Fibroblast of skin of right quadriceps (primary cell): ENCODE measurements around the gene C1orf198.

Source experiments
- DNase-seq: peaks from one replicate; pipeline ENCODE4 v3.0.0-alpha.2; 2013

Gene C1orf198

DNA sequence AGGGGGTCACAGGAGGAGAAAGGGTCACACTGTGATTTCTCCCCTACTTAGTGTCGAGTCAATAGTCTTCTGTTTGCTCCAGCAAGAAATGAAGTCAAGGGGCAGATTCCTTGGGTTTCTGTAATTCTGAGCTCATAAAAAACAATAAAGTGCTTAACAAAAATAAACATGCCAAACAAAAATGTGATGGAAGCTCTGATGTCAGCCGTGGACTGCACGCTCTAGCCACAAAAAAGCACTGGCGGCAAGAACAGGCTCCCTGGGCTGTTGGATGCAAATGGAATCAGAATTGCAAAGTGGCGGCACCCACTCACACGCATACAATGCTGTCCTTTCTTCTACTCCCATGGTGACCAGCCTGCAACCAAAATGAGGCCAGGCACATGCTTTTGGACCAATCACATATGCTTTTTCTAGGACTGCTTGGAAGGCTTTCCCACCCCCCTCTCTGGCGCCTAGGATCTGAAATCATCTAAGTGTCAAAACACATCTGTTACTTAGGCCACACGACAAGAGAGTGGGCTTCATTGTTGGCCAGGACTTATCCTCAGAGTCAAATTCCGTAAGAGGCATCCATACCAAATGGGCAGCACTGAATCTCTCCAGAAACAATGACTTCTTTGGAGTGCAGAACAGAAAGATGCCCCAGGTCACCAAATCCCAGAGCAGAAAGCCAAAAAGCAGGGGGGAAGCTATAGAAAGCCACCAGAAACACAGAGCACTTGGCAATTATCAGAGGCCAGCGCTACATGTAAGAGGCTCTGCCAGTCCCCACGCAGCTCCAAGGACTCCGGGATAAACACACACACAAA, 9.2 kb downstream of the C1orf198 start:
- DNase-seq, result peak; percentile 72

DNA sequence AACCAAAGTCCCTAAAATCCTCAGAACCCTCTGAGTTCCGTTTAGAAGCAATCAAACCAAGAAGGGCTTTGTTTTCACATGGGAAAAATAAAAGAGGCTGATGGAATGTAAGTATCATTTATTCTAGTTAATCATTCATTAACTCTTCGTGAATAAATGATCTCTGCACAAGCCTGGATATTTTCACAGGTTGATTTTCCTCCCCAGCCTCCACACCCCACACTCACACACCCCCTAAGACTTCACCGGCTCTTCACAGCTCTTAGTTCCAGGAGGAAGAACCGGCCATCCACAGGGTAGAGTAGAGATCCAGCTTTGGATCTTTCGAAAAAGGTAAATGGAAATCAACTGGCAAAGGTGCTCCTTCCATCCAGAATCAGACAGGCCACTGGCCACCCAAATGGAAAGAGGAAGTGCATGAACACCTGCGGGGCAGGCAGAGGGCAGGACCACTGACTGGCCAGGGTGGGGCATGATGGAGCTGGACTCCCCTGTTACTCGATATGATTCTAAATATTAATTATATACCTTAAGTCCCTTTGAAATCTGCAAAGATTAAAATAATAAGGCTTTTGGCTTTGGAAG, 10.0 kb downstream of the C1orf198 start:
- DNase-seq, result no peak

- peak; percentile 58 for DNase-seq
Measured at GRCh38 chr1:230857822-230858221, 10.5 kb downstream of the C1orf198 start.

DNA sequence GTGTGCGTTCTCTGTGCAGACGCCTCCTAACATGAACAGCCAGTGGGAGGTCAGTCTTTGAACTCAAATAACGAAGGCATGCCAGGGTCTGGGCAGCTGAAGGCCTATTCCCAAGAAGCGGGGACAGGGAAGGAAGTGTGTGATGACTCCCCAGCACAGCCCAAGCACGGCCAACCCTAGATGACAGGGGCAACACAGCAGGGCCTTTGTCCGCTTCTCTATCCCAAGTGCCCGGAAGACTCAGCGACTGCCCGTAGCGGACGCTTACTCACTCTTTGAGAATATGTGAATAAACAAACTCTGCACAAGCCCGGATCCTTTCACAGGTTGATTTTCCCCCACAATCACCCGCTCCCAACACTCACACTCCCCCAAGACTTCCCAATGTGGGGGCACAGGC, 11.2 kb downstream of the C1orf198 start:
- no peak for DNase-seq

GRCh38 chr1:230855886-230856285, 12.4 kb downstream of the C1orf198 start:
- no peak for DNase-seq

DNA sequence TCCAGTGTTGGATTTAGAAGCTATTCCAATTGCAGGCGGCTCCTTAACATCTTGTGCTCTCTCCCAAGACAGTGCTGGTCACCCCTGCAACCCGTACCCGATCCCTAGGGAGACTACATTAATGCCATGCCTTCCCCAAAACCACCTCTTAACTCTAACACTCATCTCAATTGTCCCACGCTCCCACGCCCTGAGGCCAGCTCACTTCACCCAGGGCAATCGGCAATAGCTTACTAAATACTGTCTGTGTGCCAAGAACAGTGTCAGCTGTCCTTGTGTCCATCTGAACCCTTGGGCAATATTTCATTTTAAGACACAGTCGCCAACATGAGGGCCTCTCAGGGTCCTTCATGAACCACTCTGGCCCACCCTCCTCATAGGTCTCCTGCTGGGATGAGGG, 13.9 kb downstream of the C1orf198 start:
- DNase-seq, result no peak

DNA sequence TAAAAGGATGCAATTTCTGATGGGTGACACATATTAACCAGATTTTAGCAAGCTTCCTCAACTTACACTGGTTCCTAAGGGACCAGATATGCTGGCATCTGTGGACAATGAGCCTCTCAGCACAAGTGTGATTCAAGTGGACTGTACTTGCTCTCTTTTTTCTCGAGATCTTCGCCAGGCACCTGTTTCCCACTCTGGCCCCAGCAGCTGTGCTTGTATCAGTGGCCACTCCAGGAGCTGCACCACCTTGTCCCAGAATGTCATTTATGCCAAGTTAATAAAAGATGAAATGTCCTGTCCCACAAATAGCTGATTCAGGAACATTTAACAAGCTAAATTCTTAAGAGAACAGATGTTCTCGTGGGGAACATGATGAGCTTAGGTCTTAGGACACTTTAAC, 14.6 kb downstream of the C1orf198 start:
- DNase-seq, result no peak

DNA sequence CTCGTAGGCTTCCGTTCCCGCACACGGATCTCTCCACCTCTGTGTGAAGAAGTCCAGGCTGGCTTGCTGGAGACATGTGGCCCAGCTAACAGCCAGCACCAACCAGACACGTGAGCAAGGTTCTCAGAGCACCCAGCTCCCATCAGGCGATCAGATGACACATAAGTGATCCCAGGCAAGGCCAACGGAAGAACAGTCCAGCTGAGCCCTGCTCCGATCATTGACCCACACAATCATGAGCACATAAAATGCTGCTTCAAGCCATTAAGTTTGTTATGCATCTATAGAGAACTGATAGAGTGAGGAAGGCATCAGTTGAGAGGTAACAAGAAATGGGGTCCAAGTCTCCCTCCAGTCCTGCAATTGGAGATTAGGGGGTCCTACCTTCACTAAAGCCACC, 15.4 kb downstream of the C1orf198 start:
- no peak for DNase-seq

- peak; percentile 88 for DNase-seq
Measured at GRCh38 chr1:230851291-230851691, 17.0 kb downstream of the C1orf198 start.

DNA sequence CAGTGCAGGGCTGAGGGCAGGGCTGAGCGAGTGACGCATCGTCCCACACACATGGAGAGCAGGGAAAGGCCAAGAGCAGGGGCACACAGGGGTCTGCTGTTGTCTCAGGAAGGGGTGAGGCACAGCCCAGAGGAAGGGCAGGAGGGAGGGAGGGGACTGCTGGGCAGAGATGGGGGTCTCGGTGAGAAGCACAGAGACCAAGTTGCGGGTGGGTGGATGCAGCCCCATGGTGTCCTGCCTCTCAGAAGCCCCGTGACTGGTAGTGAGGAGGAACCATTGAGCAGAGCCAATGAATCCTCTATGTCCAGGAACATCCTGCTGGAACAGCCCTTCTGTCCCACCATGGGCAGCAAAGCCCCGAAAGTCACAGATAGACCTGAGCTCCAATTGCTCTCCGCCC, 17.8 kb downstream of the C1orf198 start:
- DNase-seq, result no peak

DNA sequence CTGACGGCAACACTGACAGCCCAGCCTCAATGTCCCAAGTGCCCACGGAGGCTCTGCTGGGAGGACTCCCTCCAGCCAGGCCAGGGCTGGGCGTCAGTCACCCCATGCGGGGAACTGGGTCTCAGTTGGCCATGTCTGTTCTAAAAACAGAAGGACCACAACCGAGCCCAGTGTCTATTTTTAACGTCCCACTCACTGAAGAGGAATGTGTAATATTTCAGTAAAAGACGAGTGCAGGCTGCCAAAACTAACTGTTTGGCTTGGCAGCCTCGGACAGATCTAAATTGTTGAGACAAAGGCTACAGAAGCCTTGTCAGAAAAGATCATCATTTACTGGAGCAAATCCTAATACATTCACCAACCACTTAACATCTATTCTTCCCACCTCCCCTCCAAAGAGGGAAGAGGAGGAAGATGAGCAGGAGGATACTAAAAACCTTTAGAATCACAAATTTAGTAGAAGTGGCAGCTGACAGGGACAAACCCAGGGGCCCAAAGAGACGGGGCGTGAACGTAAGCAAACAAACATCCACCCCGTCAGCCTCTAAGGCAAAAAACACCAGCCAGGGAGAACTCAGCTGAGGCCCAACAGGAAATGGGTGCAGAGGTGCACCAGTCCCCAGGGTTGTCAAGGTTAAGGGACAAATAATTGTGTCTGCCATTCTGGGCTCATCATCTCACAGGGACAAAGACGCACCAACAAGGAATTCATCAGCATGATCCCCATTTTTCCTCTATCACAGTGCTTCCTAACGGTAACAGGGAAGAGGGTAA, 18.7 kb downstream of the C1orf198 start:
- peak; percentile 96 for DNase-seq

DNA sequence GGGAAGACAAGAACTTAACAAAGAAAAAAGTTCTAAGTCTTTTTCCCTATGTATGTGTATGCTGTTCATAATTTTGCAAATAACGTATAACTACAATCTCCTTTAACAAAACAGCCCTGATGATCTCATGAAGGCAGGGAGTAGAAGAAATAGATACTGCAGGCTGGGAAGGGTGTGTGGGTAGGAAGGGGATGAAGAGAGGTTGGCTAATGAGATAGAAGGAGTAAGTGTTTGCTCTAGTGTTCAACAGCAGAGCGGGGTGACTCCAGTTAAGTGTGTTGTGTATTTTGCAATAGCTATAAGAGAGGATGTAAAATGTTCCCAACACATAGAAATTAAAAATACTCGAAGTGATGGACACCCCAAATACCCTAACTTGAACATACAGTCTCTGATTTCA, 20.1 kb downstream of the C1orf198 start:
- DNase-seq, result no peak

GRCh38 chr1:230845184-230845583, 23.1 kb downstream of the C1orf198 start:
- peak; percentile 44 for DNase-seq

GRCh38 chr1:230844561-230844960, 23.8 kb downstream of the C1orf198 start:
- no peak for DNase-seq

- DNase-seq, result no peak
Measured at GRCh38 chr1:230843503-230844309, 24.6 kb downstream of the C1orf198 start.

GRCh38 chr1:230842801-230843200, 25.5 kb downstream of the C1orf198 start:
- no peak for DNase-seq

GRCh38 chr1:230839173-230839572, 29.1 kb downstream of the C1orf198 start:
- DNase-seq, result no peak

DNA sequence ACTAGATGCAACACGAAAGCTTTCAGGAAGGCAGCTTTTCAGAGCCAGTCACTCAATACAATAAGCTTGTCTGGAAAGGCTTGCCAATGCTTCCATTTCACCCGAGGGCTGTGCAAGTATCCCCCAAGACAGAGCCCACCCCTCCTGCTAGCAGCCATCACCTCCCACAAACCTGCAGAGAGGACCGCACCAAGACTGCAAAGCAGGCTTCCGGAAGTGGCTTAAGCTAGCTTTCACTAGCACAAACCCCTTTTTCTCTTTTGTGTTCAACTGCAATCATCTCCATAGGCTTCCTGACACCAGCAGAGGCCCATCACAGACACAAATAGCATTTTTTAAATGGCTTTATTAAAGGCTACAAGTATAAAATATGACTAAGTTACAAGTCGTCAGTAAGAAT, 31.5 kb downstream of the C1orf198 start:
- DNase-seq, result no peak

DNA sequence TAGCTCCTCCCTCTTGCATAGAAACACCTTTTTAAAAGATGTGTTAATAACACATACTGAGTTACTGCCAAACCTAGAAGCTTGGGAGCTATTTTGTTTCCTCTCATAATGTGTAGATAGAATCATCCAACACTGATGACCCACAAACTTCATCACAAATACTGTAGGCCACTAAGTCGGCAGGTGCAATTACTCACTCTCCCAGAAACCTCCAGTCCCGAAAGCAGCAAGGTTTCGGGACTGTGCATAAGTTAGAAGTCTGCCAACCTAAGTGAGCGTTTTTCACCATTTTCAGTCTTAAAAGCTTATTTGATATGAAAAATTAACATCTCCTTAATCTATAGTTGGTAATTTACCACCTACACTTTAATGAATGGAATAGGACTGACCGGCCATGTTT, 32.0 kb downstream of the C1orf198 start:
- no peak for DNase-seq

GRCh38 chr1:230834292-230834691, 34.0 kb downstream of the C1orf198 start:
- no peak for DNase-seq

DNA sequence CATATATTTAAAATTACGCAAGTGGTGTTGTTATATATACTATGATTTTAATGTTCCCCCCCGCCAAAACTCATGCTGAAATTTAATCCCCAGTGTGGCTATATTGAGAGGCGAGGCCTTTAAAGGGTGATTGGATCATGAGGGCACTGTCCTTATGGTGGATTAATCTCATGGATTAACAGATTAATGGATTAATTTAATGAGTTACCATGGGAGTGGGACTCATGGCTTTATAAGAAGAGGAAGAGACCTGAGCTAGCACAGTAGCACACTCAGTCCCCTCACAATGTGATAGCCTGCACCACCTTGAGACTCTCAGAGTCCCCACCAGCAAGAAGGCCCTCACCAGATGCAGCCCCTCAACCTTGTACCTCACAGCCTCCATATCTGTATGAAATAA, 34.8 kb downstream of the C1orf198 start:
- no peak for DNase-seq

DNA sequence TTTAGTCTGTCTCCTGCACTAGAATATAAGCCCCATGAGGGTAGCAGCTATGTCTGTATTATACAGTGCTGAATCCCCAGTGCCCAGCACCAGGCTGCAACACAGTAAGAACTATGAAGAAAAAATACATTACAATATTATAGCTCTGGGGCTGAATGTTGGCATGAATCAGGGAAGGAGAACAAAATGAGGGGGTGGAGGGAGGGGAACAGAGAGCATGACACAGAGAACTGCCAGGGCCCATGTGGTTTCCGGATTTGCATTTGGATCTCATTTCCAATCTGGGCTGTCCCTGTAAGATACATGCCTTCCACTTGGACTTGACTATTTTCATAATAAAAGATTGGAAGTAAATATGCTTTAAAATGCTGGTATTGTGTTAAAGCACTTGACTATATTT, 35.8 kb downstream of the C1orf198 start:
- no peak for DNase-seq

DNA sequence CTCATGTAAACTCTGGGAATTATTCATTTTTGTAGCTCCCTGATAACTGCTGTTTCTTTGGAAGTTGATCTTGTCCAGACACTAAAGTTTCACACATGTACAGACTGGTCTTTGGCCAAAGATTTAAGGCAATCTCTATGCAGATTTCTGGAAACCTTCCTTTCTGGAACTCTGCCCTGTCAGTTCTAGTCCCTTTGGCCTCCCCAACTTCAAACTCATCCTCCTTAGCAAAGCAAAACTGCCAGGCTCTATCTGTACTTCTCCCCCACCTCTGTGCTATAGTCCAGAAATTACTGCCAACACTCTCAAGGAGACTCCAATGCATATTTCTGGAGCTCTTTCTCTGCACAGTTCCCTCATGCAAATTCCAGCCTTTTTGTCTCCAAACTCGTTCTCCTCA, 36.5 kb downstream of the C1orf198 start:
- DNase-seq, result no peak
